ENCODE measurements around the gene FOXP3. TPM values are rescaled to one million over a fixed set of nuclear protein-coding genes. Genes with fewer than 3 reads are reported as not detected.

The FOXP3 gene
- total RNA-seq, 1 experiment from 2014 or later: 0.15 TPM

DNA sequence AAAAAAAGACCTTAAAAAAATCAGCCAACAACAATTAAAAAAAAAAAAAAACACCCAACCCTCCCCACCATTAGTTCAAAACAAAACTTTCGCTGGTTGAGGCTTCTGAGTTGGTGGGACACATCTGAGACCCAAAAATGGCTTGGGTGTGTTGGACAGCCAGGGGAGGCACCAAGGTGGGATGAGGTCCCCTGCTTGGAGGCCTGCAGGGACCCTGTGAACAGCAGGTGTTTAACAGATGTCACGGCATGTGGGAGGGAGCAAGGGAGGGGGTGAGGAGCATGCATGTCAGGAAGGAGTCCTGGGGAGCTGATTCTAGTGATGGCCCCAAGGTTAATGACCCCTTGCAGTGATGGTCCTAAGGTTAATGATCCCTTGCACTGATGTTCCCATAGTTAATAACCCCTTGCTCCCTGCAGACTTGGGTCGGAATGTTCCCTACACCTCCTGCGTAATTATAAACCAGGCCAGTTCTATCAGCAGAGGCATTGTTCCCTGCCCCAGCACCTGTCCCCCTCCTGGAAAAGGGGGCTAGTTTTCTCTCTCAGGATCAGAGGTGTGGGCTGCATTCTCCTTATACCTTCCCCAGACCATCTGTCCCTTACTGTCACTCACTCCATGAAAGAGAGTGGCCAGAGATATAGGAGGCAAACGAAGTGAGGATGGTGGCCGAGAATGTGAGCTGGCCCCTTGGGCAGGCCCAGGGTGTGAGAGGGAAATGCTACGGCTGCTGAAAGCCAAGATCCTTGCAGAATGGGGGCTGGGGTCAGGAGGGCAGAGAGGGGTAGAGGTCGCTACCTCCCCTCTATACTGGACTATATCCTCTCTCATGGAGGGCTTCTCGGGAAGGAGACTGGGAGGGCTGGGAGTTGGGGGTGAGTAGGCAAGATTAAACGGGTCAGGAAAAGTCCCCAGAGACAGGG lies 2.3 kb upstream of the FOXP3 start:
- no peaks in the 10 kb centered on the region for H3K9me3 ChIP-seq (ENCODE audit: control insufficient read depth in 1 of 2, insufficient read depth in 1 of 2, low read depth in 1 of 2, low read length in 2 of 2)
- ChIA-PET CTCF (no interaction called here), RAD21 (ENCODE audit: low non-redundant PET in 1 of 2, low total read pairs in 2 of 2, uncharacterized antibody in 2 of 2, unreplicated experiment in 2 of 2) (no interaction called here), POLR2A (no interaction called here)
- no peaks in the 10 kb centered on the region for H4K20me1 ChIP-seq (ENCODE audit: insufficient read depth)
- H3K27ac ChIP-seq (ENCODE audit: low read depth, low read length): no peak overlapping the region
- H3K4me3 ChIP-seq (replicated peaks in 1 of 2; ENCODE audit: low read depth in 1 of 2, low read length in 2 of 2): no peak overlapping the region
- H3K27me3 ChIP-seq (ENCODE audit: insufficient read depth, low read length): no peaks in the 10 kb centered on the region
- no peak for TF ChIP-seq POLR2AphosphoS5 (IDR thresholded peaks at IDR 0.05; ENCODE audit: low read depth, low read length)
- TF ChIP-seq RAD21 (IDR thresholded peaks at IDR 0.05; ENCODE audit: low read depth): no peak
- no peak for TF ChIP-seq CEBPB (IDR thresholded peaks at IDR 0.05; ENCODE audit: low read depth)
- TF ChIP-seq CTCF (IDR thresholded peaks at IDR 0.05 in 2 of 3, conservative IDR thresholded peaks at IDR 0.05 in 1 of 3; ENCODE audit: borderline replicate concordance in 1 of 3, insufficient read depth in 1 of 3, low read depth in 2 of 3, low read length in 2 of 3): no peak
- no peak for TF ChIP-seq JUND (IDR thresholded peaks at IDR 0.05)
- no peak for TF ChIP-seq EZH2phosphoT487 (IDR thresholded peaks at IDR 0.05; ENCODE audit: borderline replicate concordance)
- TF ChIP-seq, protein P1, sequence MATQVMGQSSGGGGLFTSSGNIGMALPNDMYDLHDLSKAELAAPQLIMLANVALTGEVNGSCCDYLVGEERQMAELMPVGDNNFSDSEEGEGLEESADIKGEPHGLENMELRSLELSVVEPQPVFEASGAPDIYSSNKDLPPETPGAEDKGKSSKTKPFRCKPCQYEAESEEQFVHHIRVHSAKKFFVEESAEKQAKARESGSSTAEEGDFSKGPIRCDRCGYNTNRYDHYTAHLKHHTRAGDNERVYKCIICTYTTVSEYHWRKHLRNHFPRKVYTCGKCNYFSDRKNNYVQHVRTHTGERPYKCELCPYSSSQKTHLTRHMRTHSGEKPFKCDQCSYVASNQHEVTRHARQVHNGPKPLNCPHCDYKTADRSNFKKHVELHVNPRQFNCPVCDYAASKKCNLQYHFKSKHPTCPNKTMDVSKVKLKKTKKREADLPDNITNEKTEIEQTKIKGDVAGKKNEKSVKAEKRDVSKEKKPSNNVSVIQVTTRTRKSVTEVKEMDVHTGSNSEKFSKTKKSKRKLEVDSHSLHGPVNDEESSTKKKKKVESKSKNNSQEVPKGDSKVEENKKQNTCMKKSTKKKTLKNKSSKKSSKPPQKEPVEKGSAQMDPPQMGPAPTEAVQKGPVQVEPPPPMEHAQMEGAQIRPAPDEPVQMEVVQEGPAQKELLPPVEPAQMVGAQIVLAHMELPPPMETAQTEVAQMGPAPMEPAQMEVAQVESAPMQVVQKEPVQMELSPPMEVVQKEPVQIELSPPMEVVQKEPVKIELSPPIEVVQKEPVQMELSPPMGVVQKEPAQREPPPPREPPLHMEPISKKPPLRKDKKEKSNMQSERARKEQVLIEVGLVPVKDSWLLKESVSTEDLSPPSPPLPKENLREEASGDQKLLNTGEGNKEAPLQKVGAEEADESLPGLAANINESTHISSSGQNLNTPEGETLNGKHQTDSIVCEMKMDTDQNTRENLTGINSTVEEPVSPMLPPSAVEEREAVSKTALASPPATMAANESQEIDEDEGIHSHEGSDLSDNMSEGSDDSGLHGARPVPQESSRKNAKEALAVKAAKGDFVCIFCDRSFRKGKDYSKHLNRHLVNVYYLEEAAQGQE (IDR thresholded peaks at IDR 0.05; ENCODE audit: low read depth): no peak
- no peak for TF ChIP-seq FOSL1 (IDR thresholded peaks at IDR 0.05; ENCODE audit: low read depth)
- TF ChIP-seq POLR2A (IDR thresholded peaks at IDR 0.05; ENCODE audit: borderline replicate concordance, extremely low read depth, insufficient read depth, insufficient read length): no peak
- TF ChIP-seq EGR1 (IDR thresholded peaks at IDR 0.05; ENCODE audit: low read depth): no peak
- TF ChIP-seq, protein P2, sequence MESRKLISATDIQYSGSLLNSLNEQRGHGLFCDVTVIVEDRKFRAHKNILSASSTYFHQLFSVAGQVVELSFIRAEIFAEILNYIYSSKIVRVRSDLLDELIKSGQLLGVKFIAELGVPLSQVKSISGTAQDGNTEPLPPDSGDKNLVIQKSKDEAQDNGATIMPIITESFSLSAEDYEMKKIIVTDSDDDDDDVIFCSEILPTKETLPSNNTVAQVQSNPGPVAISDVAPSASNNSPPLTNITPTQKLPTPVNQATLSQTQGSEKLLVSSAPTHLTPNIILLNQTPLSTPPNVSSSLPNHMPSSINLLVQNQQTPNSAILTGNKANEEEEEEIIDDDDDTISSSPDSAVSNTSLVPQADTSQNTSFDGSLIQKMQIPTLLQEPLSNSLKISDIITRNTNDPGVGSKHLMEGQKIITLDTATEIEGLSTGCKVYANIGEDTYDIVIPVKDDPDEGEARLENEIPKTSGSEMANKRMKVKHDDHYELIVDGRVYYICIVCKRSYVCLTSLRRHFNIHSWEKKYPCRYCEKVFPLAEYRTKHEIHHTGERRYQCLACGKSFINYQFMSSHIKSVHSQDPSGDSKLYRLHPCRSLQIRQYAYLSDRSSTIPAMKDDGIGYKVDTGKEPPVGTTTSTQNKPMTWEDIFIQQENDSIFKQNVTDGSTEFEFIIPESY (IDR thresholded peaks at IDR 0.05; ENCODE audit: extremely low read depth, insufficient replicate concordance, low read length): no peak
- TF ChIP-seq ZNF274 (IDR thresholded peaks at IDR 0.05; ENCODE audit: low read depth, low read length): no peak
- TF ChIP-seq, protein P3, sequence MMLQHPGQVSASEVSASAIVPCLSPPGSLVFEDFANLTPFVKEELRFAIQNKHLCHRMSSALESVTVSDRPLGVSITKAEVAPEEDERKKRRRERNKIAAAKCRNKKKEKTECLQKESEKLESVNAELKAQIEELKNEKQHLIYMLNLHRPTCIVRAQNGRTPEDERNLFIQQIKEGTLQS (IDR thresholded peaks at IDR 0.05): no peak
- TF ChIP-seq ZFX (IDR thresholded peaks at IDR 0.05): no peak
- TF ChIP-seq MAX (IDR thresholded peaks at IDR 0.05): no peak
- no peak for TF ChIP-seq SIN3A (IDR thresholded peaks at IDR 0.05; ENCODE audit: low read depth)
- TF ChIP-seq EZH2 (IDR thresholded peaks at IDR 0.05): no peak
- no peak overlapping the region for H2AFZ ChIP-seq (ENCODE audit: low read depth, low read length, poor library complexity, severe bottlenecking)
- intact Hi-C loops (cut with micrococcal nuclease): no loop called here
- ATAC-seq (no peak), DNase-seq (ENCODE audit: low read depth, low spot score) (no peak)
- H3K36me3 ChIP-seq (ENCODE audit: control insufficient read depth in 1 of 2, insufficient read depth in 2 of 2, low read length in 2 of 2): no peaks in the 10 kb centered on the region
- peaks cover 3% of the 10 kb centered on the region; the same call in 1 of the 2 replicates for H3K79me2 ChIP-seq (ENCODE audit: insufficient read depth, low read length)
- H3K4me1 ChIP-seq (ENCODE audit: control insufficient read depth in 1 of 2, insufficient read depth in 2 of 2, low read length in 2 of 2): peaks cover 8 to 23% of the 10 kb centered on the region in 2 experiments
- H3K9ac ChIP-seq (ENCODE audit: low read length): no peak overlapping the region
- H3K9me2 ChIP-seq (ENCODE audit: insufficient read depth): no peaks in the 10 kb centered on the region
- no TSS peak for BruUV-seq (replicated peaks)
- no peak overlapping the region for H3K4me2 ChIP-seq (ENCODE audit: low read length)

All from HCT116 (cell line).